Fibroblast of skin of abdomen (primary cell): ENCODE results near the gene NKAPL. TPM values are rescaled to one million over a fixed set of nuclear protein-coding genes. Genes with fewer than 3 reads are reported as not detected.
A peak's percentile ranks its signal among the peaks of the same experiment; 100 is the strongest.

Experiments used
- DNase-seq: peaks from one replicate; pipeline ENCODE4 v3.0.0-alpha.2; 2013
- polyA plus RNA-seq, 2 experiments: library from polyadenylated mRNA; unstranded; fragments of 120-200 nt; gene quantifications; one replicate each; pipeline ENCODE4 v1.2.1, GENCODE V29; 2013; ENCODE audit not compliant: insufficient read length in 2 of 2

NKAPL gene
- polyA plus RNA-seq (2013, experiment 1 of 2; ENCODE audit: insufficient read length) = 1.2 TPM
- 1.2 TPM for polyA plus RNA-seq (2013, experiment 2 of 2; ENCODE audit: insufficient read length)

DNA sequence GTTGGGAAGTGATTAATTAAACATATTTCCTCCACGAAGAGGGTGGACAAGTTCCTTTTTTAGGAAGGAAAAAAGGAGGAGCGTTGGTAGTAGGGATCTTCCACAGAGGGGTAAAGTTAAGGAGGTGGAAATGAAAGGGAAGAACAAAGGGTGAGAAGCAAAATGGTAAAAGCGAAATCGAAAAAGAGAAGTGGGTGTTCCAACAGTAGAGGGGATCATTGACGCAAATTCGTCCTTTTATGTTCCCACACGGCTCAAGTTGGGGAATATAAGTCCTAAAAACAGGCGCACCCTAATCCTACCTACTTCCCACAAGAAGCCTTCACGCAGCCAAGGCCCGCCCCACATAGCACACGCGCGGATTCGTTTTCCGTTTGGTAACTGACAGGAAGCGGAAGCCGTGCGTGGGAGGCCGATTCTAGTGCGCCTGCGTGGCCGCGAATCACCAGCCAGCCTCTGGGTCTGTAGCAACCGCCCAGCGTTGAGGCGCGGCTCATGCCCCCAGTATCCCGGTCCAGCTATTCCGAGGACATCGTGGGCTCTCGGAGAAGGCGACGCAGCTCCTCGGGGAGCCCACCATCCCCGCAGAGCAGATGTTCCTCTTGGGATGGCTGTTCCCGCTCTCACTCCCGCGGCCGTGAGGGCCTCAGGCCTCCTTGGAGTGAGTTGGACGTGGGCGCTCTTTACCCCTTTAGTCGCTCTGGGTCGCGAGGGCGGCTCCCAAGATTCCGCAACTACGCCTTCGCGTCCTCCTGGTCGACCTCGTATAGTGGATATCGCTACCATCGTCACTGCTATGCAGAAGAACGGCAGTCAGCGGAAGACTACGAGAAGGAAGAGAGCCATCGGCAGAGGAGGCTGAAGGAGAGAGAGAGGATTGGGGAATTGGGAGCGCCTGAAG, at the start of gene NKAPL:
TSS of gene NKAPL (plus strand) at position 421 of the 901 bp plus-strand sequence. CDS start at position 496, 75 bp downstream.
- DNase-seq = peak; percentile 73

DNA sequence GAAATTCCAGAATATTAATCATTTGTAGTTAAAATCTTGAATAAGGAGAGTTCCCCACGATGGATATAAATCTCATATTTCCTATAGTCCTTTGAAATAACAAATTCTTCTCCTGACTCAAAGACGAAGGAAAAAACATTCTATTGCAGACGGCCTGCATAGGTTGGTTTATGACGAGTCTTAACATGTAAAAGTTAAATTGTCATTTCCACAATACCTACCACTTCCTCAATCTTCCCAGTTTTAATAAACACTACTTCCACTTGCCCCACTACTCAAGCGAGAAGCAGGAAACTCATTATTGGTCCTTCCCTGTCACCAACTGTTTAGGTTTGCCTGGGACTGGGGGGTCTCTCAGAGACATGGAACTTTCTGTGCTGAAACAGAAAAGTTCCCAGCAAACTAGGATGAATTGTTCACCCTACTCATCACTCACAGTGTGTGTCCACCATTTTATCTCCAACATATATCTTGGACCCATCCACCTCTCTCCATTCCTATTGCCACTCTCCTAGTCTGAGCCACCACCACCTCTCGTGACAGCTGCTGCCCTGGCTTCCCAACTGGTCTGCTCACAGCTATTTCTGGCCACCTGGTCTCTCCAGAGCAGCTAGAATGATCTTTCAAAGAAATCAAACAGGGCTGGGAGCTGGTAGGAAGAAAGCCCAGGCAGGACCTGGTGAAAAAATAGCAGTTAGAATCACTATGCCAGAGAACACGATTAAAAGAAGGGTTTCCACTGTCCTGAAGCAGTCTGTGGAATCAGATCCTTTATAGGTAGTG, 49.2 kb upstream of the NKAPL start:
- DNase-seq = no peak

DNA sequence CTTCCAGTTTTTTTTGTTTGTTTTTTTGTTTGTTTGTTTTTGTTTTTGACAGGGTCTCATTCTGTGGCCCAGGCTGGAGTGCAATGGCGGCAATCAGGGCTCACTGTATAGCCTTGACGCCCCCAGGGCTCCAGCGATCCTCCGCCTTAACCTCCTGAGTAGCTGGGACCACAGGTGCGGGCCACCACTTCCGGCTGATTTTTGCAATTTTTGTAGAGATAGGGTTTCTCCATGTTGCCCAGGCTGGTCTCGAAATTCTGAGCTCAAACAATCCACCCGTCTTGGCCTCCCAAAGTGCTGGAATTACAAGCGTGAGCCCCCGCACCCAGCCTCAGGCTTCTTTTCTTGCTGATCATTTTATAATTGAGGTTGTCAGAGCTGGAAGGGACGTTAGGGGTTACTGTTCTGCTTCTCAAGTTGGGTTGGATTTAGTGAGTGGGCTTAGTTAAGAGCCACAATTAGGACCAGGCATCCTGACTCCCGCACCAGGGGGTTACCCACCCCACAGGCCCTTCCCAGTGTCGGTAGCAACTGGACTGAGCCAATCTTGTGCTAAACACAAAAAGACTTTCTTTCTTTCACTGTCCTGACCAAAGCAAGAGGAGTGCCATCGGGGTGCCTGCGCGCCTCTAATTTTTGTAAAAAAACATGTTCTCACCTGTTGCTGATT, 47.1 kb upstream of the NKAPL start:
- no peak for DNase-seq

DNA sequence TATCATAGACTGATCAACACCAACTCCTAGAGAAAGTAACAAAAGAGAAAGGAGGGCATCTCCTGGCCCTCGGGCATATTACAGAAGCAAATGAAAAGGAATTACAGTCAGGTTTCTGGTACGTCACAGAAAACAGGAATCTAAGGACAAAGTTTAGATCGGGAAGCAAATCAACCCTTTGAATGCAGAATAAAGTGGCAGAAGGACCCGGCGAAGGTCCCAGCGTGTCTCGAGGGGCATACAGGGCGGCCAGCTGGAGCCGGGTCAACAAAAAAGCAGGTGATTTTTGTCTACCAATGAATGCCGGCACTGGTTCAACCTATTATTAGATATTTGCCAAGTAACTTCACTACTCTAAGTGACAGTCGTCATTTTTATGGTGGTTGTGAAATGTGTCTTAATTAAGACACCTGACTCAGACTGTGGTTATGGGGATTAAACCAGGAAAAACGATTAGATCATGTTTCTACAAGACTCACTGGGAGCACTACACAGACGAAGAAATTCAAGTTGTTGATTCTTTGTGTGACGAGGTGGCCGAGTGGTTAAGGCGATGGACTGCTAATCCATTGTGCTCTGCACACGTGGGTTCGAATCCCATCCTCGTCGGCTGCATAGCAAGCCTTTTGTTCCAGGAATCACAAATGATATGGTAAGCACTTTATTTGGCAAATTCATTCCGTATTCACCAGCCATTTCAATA, 46.4 kb upstream of the NKAPL start:
- DNase-seq = peak; percentile 82

DNA sequence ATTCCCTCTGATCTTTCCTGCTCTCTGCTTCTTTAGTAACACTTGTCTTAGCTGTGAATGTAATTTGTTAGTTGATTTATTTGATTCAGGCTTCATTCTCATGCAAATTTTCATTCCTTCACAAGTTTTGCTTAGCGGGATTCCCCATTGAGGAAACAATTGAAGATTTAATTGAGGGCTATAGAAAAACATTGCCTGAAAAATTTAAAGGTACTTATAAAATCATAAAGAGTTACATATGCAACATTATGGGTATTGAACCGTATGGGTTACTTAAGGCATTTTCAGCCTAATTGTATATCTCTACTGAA, 45.9 kb upstream of the NKAPL start:
- no peak for DNase-seq

DNA sequence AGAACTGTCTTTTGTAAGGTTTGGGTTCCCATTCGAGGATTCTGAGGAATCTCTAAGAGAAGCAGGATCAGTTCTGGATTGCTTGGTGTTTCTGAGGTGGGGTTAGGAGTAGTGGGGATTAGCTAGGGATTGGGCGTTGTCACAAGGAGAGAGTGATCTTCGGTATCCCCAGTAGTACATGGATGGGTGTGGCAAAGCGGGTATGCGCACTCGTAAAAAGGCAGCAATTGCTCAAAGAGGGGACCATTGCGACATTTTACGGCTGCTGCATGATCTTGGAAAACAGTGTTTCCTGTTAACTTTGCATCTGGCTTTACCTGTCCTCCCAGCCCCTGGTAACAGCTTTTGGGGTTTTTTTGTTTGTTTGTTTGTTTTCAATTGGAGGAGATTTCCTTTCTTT, 43.7 kb upstream of the NKAPL start:
- DNase-seq = no peak

DNA sequence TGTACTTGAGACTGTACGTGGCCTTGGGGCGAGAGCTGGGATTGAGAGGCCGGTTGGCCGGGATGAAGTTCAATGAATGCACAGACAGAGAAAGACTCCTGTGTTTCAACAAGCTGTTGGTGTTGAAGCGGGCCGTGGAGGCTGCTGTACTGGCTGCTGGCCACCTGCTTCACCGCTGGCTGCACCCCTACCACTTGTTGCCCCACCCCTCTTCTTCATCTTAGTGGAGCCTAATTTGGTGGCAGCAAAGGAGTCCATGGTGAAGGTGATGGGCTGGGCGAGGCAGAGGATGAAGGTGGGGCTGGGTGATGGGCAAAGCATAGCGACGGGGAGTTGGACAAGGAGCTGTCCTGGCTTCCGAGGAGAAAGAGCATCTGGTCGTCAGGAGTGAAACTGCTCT, 41.2 kb upstream of the NKAPL start:
- DNase-seq = no peak

DNA sequence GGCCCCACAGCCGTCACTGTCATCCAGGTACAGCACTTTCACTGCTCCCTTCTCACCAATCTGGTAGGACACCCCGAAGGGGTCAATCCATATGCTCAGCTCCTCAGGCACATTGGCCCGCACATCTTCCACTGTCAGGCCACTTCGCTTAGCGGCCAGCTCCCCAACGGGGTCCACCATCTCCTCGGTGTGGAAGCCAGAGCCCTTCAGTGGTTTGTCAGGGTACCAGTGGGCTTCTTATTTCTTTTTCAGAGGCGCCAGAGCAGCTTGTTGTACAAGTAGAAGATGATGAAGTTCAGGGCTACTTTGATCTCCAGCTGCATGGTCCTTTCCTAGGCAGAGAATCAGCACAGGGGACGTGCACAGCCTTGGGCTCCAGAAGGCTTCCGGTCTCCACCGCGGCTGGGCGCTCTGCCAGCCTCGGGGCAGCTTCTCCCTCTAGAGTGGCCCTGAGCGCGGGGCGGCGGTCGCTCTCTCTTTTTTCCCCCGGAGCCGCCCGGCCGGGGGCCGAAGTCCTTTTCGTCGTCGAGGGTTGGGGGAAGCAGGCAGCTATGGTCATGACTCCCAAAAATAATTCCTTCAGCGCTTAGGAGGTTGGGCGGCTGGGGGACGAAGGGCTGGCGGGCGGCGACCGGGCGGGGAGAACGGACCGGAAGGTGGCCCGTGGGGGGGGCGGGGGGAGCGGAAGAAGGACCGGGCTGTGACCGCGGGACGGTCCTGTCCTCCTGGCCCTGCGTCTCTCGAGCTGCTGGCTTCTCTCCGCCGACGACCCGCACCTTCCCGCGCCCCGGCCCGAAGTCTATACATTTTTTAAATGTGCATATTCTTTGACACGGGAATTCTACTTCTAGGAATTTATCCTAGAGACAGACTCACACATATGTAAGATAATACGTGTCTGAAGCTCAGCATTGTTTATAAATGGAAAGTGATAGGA, 40.5 kb upstream of the NKAPL start:
- DNase-seq = peak; percentile 70

DNA sequence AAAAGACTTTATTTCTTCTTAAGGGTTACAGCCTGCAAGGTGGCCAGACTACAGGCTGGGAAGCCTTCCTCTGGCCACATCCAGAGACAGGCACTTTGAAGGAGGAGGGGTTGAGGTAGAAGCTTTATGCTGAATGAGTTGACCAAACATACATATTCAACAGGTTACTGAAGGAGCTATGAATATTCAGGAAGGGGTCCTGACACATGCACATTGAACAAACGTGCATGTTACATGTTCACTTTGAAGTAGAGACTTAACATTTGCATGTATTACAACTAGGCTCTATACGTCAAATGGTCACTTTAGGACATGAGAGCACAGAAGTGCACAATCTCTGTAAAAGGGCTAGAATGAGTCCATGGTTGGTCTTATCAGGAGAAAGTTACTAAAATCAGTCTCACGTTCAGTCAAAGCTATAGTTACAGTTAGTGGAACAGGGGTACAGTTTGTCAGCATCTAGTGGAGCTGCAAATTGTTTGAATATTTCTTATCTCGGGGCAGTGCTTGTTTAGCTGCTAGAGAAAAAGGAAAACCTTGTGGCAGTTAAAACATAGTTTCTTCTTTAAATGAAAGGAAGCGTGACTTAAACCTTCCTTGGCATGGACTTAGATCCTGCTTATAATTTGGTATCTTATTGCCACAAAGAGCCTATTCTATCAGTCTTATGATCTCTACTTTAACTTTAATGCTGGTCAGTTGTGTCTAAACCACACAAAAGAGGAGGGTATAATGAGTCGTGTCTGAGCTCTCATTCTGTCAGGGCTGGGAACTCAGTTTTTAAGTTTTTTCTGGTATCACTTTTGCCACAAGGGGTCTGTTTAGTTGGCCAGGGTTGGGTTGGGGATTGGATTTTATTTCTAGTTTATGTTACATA, 38.6 kb upstream of the NKAPL start:
- DNase-seq = no peak

DNA sequence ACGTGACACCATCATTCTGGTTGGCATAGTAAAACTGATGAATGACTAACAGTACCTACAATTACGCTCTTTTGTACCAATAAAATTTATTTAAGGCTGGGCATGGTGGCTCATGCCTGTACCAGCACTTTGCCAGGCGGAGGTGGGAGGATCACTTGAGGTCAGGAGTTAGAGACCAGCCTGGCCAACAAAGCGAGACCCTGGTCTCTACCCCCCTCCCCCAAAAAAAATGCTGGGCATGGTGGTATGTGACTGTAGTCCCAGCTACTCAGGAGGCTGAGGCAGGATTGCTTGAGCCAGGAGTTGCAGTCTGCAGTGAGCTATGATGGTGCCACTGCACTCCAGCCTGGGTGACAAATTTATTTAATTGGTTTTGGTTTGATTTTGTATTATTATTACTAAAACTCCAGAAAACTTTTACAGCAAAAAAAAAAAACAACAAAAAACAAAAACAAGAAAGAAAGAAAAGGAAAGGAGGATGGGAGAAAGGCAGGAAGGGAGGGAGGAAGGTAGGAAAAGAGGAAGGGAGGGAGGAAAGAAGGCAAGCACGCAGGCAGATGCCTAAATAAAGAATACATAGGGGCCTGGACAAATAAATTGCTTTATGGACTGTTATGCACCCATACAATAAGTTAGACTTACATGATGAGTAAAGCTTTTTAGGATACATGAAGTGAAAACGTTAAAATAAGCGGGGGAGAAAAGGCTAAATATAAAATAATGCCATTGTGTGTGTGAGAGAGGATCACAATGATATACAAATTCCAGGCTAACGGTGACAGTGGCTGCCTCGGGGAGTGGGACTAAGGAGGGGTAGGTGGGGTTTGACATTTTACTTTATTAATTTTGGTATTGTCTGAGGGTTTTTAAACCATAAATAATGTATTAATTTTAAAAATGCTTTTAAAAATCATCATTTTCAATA, 34.7 kb upstream of the NKAPL start:
- DNase-seq = no peak

DNA sequence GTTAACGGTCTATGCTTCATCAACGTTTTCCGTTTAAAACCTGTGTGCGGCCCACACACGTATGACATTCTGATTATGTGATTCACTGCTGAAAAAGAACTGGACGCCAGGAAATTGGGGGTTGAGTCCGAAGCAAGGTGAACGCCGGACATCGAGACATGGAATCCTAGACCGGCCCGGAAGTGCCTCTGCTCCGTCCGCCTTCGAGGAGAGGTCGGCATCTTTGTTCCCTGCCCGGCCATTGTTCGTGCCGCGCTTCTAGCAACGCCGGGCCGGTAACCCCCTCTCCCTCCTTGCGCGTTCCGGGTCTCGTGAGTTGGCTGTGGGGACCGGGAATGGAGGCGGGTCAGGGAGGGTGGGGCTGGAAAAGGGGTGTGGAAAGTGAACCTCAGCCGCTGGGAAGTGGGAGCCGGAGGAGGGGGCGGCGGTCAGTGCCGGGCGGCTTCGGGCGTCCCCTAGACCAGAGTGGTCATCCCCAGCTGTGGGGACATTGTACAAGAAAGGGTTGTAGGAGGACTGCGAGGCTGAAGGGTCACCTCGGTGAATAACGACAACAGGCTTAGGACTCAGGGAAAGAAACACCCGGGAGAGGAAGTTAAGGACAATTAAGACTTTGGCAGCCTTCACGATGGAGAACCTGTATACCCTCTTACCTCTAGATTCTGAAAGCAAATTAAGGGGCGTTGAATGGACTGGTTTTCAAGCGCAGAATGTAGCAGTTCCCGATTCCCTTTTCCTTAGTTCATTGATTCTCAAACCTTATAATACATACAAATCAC, 33.9 kb upstream of the NKAPL start, which contains the start of gene ZSCAN9:
TSS of gene ZSCAN9 (plus strand) at position 220 of the 779 bp plus-strand sequence. CDS start 1,810 bp downstream, outside the sequence.
- DNase-seq = peak; percentile 89

DNA sequence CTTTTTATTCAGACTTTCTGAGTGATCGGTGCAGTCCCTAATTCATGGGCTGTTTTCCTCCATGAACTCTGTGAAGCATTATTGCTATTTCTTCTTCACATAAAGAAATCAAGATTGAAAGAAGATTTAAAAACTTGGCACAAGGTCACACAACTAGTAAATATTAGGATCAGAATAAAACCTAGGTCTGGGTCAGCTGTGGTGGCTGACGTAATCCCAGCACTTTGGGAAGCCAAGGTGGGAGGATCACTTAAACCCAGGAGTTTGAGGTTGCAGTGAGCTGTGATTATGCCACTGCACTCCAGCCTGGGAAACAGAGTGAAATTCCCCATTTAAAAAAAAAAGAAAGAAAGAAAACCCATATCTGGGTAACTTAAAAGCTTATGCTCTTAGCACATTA, 32.6 kb upstream of the NKAPL start:
- no peak for DNase-seq

DNA sequence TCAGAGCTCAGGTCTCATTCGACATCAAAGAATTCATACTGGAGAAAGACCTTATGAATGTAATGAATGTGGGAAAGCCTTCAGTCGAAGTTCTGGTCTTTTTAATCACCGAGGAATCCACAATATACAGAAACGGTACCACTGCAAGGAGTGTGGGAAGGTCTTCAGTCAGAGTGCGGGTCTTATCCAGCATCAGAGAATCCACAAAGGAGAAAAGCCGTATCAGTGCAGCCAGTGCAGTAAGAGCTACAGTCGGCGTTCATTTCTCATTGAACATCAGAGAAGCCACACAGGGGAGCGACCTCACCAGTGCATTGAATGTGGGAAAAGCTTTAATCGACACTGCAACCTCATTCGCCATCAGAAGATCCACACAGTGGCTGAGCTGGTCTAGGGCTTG, 26.3 kb upstream of the NKAPL start:
- DNase-seq = no peak

DNA sequence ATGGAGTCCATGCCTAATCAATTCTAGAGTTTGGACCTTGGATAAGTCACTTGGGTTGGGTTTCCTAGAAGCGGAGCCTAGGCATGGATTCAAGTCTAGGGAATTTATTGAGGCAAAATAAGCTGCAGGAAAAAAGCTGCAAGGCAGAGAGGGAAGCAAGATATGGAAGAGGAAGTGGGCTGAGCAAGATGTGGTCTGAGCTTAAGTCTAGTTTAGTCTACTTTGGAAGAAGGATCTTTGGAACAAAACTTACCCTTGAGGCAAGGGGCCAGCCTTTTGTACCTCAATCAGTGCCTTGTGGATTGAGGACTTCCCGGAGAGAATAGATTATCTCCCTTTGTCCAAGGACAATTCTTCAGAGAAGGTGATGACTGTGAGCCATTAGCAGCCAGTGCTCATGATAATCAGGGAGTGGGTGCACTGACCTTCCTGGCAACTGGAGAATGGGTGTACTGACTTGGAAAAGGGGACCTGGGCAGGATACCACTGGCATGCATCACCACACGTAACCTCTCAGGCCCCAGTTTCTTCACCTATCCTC, 23.1 kb upstream of the NKAPL start:
- no peak for DNase-seq

DNA sequence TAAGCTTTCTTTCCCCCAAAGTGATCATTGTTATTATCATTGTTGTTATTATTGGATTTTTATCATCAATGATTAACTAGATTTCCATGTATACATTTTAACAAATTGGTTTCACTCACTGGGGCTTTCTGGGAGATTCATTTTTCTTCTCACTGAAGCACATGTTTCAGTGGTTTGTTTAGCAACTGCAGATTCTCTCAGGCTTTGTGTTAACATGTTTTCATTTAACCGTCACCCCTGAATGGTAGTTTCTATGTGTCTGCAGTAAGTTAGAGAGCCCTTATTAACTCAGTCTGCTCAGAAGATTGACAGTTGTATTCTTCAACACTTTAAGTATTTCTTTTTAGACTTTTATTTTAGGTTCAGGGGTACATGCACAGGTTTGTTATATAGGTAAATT, 19.5 kb upstream of the NKAPL start:
- DNase-seq = no peak

DNA sequence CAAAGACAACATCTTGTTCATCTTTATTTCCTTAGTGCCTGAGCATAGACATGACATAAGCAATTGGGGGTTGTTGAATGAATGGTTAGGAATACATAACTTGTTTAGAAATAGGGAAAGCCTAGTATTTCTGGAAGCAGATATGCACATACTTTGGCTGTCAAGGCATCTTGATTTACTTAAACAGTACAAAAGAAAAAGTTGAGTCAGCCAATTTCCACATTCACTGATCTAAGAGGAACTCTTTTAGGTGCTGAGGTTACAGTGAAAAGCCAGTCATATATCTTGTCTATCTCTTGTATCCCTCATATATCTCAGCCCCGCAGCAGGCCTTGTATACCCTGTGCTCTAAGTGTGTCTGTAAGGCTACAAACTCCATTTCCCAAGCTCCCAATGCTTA, 18.6 kb upstream of the NKAPL start:
- DNase-seq = no peak

DNA sequence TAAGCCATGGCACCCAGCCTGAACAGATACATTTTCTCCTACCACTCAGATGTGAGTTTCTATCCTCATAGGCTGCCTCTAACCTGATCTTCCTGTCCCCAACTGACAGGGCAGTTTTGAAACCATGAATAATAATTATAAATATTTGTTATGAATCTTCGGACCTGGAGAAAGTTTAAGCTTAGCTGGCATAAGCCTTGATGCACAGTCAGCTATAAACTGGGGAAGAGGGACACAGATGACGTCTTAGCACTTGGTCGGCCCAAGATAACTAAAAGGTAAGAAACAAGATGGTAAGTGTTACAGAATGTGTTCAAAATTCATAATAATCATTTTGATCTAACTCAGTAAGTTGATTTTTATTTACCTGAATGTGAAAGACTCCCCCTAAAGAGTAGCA, 15.2 kb upstream of the NKAPL start:
- no peak for DNase-seq
